Measurements from ENCODE around the gene B3GNT7.
"Not testable (repeated sequence)": the region's sequence is repeated elsewhere in the genome, so short reads cannot be mapped to it uniquely, and the experiment has no call there.

B3GNT7 gene

DNA sequence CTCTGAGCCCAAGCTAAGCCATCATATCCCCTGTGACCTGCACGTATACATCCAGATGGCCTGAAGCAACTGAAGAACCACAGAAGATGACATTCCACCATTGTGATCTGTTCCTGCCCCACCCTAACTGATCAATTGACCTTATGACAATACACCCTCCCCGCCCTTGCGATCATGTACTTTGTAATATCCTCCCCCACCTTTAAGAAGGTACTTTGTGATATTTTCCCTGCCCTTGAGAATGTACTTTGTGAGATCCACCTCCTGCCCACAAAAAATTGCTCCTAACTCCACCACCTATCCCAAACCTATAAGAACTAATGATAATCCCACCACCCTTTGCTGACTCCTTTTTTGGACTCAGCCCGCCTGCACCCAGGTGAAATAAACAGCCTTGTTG, 34.9 kb downstream of the B3GNT7 start:
- not testable (repeated sequence) for DNase-seq

GRCh38 chr2:231431606-231432005, 36.1 kb downstream of the B3GNT7 start:
- no peak for DNase-seq

- no peak for DNase-seq
These were observed 38.5 kb downstream of the B3GNT7 start for GRCh38 chr2:231433990-231434389.

GRCh38 chr2:231436957-231437356, 41.4 kb downstream of the B3GNT7 start:
- no peak for DNase-seq

DNA sequence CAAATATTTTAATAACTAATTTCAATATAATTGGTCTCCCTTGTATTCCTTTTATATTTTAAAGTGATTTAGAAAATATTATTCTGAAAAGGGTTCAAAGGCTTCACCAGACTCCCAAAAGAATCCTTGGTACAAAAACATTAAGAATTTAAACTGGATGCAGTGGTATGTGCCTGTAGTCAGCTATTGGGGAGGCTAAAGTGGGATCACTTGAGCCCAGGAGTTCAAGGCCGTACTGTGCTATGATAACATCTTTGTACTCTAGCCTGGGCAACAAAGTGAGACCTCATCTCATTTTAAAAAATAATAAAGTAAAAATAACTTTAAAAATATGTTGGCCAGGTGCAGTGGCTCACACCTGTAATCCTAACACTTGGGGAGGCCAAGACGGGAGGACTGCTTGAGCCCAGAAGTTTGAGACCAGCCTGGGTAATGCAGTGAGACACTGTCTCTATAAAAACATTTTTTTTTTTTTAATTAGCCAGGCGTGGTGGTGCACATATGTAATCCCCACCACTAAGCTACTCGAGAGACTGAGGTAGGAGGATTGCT, 54.1 kb downstream of the B3GNT7 start:
- no peak for DNase-seq

- no peak for DNase-seq
These were observed 55.1 kb downstream of the B3GNT7 start for GRCh38 chr2:231450548-231450989.

Measured in activated gamma-delta T cell treated with Interleukin-2 at 50 U/mL for 16 hours (primary cell).